GM19324 (cell line): Measurements from ENCODE around the gene C1orf226.

Experiments used
- ATAC-seq: cut with Tn5 transposase; IDR thresholded peaks from one replicate; pipeline ENCODE4 v1.9.1; 2021; ENCODE audit warnings: mild to moderate bottlenecking, moderate library complexity; ENCODE audit not compliant: unreplicated experiment, low FRiP score

Gene C1orf226

DNA sequence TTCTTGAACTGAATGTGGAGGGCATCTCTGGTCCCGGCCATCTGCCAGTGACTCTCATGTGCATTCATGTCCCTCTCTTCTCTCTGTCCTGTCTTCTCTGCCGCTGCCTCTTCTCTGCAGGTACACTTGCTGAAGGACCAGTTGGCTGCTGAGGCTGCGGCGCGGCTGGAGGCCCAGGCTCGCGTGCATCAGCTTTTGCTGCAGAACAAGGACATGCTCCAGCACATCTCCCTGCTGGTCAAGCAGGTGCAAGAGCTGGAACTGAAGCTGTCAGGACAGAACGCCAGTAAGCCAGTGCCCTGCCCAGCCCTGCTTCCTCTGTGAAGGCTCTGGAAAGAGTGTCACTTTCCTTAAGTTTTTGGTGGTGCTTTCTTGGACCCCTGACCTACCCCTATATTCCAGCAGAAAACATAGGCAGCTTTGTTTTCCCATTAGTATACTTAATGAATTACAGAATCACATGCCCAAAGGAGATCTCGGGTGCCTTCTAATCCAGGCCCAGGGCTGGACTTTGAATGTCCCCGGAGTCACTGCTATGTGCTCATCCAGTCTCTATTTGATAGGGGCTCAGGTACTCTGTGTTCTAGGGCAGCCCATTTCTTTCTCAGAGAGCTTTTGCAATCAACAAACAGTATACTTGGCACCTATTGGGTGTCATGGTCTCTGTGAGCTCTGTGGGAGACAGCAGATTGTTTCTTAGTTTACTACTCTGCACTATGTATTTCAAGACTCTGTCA is 16.1 kb upstream of the C1orf226 start:
- ATAC-seq, result no peak

DNA sequence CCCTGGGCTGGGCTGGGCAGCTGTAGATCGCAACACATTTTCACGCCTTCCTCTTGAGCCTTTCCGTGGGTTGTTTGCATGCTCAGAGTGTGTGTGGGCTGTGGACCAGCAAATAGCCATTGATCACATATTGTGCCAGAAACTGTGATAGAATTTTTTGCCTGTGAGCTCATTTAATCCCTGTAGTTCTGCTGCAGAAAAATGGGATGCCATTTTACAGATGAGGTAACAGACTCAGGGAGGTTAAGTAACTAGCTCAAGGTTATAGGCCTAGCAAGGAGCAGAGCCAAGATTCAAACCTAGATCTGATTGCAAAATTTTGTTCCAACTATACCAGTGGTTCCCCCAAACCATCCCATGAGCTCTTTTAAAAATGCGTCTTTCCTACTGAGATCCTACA is 15.4 kb upstream of the C1orf226 start:
- no peak for ATAC-seq

DNA sequence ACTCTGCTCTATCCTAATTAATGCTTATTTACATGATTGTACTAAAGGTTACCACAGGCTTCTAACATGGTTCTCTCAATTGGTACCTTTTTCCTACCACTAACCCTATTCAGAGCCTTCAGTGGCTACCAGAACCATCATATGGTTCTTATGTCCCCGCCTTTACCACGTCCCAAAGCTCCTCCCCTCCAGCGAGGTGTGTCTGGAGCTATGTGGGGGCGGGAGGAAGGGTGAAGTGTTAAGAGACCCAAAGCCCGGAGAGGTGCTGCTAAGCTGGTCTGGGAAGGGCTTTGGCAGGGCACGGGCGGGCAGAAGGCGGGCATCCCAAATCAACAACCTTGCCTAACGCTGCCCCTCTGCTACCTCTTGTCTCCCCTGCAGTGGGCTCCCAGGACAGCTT is 14.9 kb upstream of the C1orf226 start:
- ATAC-seq, result no peak

DNA sequence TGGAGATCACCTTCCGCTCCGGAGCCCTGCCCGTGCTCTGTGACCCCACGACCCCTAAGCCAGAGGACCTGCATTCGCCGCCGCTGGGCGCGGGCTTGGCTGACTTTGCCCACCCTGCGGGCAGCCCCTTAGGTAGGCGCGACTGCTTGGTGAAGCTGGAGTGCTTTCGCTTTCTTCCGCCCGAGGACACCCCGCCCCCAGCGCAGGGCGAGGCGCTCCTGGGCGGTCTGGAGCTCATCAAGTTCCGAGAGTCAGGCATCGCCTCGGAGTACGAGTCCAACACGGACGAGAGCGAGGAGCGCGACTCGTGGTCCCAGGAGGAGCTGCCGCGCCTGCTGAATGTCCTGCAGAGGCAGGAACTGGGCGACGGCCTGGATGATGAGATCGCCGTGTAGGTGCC is 14.5 kb upstream of the C1orf226 start:
- ATAC-seq, result no peak

DNA sequence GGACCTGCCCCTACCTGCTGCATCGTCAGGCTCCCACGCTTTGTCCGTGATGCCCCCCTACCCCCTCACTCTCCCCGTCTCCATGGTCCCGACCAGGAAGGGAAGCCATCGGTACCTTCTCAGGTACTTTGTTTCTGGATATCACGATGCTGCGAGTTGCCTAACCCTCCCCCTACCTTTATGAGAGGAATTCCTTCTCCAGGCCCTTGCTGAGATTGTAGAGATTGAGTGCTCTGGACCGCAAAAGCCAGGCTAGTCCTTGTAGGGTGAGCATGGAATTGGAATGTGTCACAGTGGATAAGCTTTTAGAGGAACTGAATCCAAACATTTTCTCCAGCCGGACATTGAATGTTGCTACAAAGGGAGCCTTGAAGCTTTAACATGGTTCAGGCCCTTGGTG is 13.8 kb upstream of the C1orf226 start:
- ATAC-seq, result no peak

DNA sequence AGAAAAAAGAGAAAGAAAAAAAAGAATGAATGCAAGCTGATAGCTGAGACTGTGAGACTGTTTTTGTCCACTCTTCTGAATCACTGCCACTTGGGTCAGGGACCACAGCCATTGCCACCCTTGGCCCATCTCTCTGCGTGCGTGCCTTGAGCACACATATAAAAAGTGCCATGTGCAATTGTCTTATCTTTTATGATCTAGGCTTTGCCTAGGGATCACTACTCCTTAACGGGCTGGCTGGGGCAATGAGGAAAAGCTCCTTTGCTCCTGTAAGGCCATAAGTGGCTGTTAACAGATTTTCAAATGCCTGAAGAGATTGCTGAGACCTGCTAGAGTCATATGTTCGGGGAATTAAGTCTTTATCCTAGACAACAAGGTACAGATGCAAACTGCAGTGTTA is 13.1 kb upstream of the C1orf226 start:
- no peak for ATAC-seq

- ATAC-seq, result no peak
Observed at GRCh38 chr1:162369571-162369970, 12.0 kb upstream of the C1orf226 start.

- no peak for ATAC-seq
Observed at GRCh38 chr1:162370161-162370560, 11.4 kb upstream of the C1orf226 start.

DNA sequence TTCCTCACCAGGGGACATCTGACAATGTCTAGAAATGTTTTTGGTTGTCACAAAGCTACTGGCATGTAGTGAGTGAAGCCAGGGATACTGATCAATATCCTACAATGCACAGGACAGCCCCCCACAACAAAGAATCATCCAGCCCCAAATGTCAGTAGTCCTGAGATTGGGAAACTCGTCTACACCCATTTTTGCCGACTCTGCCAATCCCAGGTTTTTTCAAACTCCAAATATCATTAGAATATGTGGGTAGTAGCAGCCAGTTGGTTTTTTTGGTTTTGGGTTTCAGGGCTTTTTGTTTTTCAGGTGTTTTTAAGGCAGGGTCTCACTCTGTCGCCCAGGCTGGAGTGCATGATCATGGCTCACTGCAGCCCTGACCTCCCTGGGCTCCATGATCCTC is 10.8 kb upstream of the C1orf226 start:
- ATAC-seq, result no peak

GRCh38 chr1:162371611-162372010 is 9.9 kb upstream of the C1orf226 start:
- ATAC-seq, result no peak

- no peak for ATAC-seq
Observed at GRCh38 chr1:162372159-162373071, 9.1 kb upstream of the C1orf226 start.

GRCh38 chr1:162373072-162373427 is 8.5 kb upstream of the C1orf226 start:
- ATAC-seq, result no peak

DNA sequence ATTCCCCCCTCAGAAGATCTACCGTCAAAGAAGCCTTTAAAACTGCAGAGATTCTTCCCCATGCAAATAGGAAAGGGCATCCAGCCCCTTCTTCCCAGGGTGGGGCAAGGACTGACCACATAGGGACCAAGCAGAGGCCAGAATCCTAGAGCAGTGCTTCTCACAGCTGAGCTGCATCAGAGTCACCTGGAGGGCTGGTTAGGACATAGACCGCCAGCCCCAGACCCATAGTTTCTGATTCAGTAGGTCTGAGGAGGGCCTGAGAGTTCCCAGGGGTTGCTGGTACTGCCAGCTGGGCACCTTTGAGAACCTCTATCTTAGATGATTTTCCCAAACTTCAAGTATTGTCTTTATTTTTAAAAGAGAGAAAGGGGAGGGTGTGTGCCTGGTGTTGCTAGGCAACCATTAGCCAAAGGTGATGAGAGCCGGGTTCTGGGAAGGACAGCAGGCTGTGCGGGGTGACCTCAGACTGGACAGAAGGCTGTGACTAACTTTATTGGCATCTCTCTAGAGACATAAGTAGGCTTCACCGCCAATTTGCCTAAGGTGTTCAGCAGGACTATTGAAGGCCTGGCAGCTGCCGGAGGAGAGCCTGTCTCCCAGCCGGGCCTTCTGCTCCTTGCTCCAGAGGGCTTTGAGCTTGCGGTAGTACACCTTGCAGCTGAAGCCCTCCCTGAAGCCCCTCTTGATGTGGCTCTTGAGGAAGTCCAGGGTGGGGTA is 7.8 kb upstream of the C1orf226 start:
- ATAC-seq, result no peak

DNA sequence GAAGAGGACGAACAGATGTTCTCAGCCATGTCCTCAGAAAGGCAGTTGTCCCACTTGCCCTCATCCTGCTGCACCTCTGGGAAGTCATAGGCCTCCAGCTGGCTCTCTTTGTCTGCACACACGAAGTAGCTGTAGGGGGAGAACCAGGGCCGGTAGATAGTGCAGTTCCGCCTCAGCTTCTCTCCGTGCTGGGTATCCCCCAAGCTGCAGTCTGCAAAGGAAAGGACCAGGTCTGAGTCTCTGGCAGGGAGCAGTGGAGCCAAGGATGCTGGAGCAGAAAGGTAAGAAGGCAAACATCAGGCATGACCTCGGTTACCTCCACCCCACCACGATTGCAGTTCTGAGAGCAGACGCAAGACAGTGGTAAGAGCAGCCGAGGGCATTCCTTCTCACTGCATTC is 7.1 kb upstream of the C1orf226 start:
- ATAC-seq, result no peak

GRCh38 chr1:162375463-162375862 is 6.1 kb upstream of the C1orf226 start:
- ATAC-seq, result no peak

GRCh38 chr1:162376691-162377090 is 4.8 kb upstream of the C1orf226 start, which contains the start of gene SPATA46:
TSS of gene SPATA46 (minus strand) at chr1:162376854. CDS start at chr1:162376790, 64 bp downstream.
- ATAC-seq, result no peak

GRCh38 chr1:162380061-162380846 is 1.3 kb upstream of the C1orf226 start:
- ATAC-seq, result no peak

DNA sequence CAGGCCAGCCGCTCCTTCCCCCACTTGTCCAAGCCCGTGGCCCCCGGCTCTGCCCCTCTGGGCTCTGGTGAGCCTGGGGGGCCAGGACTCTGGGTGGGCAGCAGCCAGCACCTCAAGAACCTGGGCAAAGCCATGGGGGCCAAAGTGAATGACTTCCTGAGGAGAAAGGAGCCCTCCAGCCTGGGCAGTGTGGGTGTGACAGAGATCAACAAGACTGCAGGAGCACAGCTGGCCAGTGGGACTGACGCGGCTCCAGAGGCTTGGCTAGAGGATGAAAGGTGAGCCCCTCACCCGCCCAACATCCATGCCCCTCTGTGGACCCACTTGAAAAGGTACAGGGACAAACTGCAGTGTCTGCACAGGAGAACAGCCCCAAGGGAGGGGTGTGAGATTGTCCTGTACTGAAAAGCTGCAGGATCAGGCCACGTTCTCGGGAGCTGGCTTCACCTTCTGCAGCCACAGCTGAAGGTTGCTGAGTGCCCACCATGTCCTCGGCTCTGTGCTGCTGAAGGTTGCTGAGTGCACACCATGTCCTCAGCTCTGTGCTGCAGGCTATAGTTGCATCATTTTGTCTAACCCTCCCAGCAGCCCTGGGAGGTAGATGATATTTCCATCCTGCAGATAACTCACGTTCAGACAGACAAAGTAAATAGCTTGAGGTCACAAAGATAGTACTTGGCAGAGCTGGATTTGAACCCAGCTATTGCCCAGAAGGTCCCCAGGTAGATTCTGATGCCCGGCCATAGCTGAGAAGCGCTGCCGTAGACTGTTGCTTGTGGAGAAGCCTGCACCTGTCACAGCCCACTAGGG is 618 bp downstream of the C1orf226 start:
- no peak for ATAC-seq

DNA sequence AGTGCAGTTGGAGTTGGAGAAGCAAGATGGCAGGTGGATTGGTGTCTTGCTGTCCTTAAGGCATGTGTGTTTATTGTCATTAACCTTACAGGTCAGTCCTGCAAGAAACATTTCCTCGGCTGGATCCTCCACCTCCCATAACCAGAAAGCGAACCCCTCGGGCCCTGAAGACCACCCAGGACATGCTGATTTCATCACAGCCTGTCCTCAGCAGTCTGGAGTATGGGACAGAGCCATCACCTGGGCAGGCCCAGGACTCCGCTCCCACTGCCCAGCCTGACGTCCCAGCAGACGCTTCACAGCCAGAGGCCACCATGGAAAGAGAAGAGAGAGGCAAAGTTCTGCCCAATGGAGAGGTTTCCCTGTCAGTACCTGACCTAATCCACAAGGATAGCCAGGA is 1.6 kb downstream of the C1orf226 start:
- ATAC-seq, result no peak

GRCh38 chr1:162383516-162383915 is 2.0 kb downstream of the C1orf226 start:
- ATAC-seq, result no peak
